ENCODE data around the gene HEG1.

HEG1 gene

GRCh38 chr3:125001557-125002413 is 54.0 kb downstream of the HEG1 start:
- Histone ChIP-seq H3K36me3 (ENCODE audit: control insufficient read depth, insufficient read depth, low read length) (peaks cover 17% of the 10 kb centered on the region), H3K4me1 (ENCODE audit: control insufficient read depth, insufficient read depth, low read length) (peaks cover 80% of the 10 kb centered on the region), H3K27ac (ENCODE audit: low read depth, low read length) (peak overlapping the region; percentile 95), H3K4me3 (ENCODE audit: low read length) (no peak overlapping the region), H3K9ac (ENCODE audit: low read length) (no peak overlapping the region), H3K27me3 (ENCODE audit: control insufficient read depth, insufficient read depth, low read length) (no peaks in the 10 kb centered on the region)

GRCh38 chr3:125000661-125001060 is 55.1 kb downstream of the HEG1 start:
- H3K27me3 ChIP-seq (ENCODE audit: control insufficient read depth, insufficient read depth, low read length): no peaks in the 10 kb centered on the region
- peaks cover 89% of the 10 kb centered on the region for H3K4me1 ChIP-seq (ENCODE audit: control insufficient read depth, insufficient read depth, low read length)
- H3K9ac ChIP-seq (ENCODE audit: low read length): no peak overlapping the region
- no peak overlapping the region for H3K4me3 ChIP-seq (ENCODE audit: low read length)
- peaks cover 13% of the 10 kb centered on the region for H3K36me3 ChIP-seq (ENCODE audit: control insufficient read depth, insufficient read depth, low read length)
- H3K27ac ChIP-seq (ENCODE audit: low read depth, low read length): peak overlapping the region; percentile 95

GRCh38 chr3:124999897-125000435 is 55.8 kb downstream of the HEG1 start:
- Histone ChIP-seq H3K27me3 (ENCODE audit: control insufficient read depth, insufficient read depth, low read length) (no peaks in the 10 kb centered on the region), H3K36me3 (ENCODE audit: control insufficient read depth, insufficient read depth, low read length) (peaks cover 13% of the 10 kb centered on the region), H3K27ac (ENCODE audit: low read depth, low read length) (peak overlapping the region; percentile 95), H3K4me3 (ENCODE audit: low read length) (no peak overlapping the region), H3K9ac (ENCODE audit: low read length) (no peak overlapping the region), H3K4me1 (ENCODE audit: control insufficient read depth, insufficient read depth, low read length) (peaks cover 89% of the 10 kb centered on the region)

GRCh38 chr3:124999317-124999716 is 56.5 kb downstream of the HEG1 start:
- Histone ChIP-seq H3K9ac (ENCODE audit: low read length) (no peak overlapping the region), H3K36me3 (ENCODE audit: control insufficient read depth, insufficient read depth, low read length) (peaks cover 13% of the 10 kb centered on the region), H3K4me1 (ENCODE audit: control insufficient read depth, insufficient read depth, low read length) (peaks cover 83% of the 10 kb centered on the region), H3K27me3 (ENCODE audit: control insufficient read depth, insufficient read depth, low read length) (no peaks in the 10 kb centered on the region), H3K27ac (ENCODE audit: low read depth, low read length) (peak overlapping the region; percentile 95), H3K4me3 (ENCODE audit: low read length) (no peak overlapping the region)

- H3K36me3 ChIP-seq (ENCODE audit: control insufficient read depth, insufficient read depth, low read length): peaks cover 8% of the 10 kb centered on the region
- no peak overlapping the region for H3K4me3 ChIP-seq (ENCODE audit: low read length)
- H3K27ac ChIP-seq (ENCODE audit: low read depth, low read length): peak overlapping the region; percentile 95
- H3K9ac ChIP-seq (ENCODE audit: low read length): no peak overlapping the region
- no peaks in the 10 kb centered on the region for H3K27me3 ChIP-seq (ENCODE audit: control insufficient read depth, insufficient read depth, low read length)
- H3K4me1 ChIP-seq (ENCODE audit: control insufficient read depth, insufficient read depth, low read length): peaks cover 73% of the 10 kb centered on the region
These were observed 57.6 kb downstream of the HEG1 start for GRCh38 chr3:124998247-124998630.

GRCh38 chr3:124997303-124998246 is 58.2 kb downstream of the HEG1 start:
- peak overlapping the region; percentile 95 for H3K27ac ChIP-seq (ENCODE audit: low read depth, low read length)
- H3K9ac ChIP-seq (ENCODE audit: low read length): no peak overlapping the region
- H3K4me1 ChIP-seq (ENCODE audit: control insufficient read depth, insufficient read depth, low read length): peaks cover 66% of the 10 kb centered on the region
- H3K4me3 ChIP-seq (ENCODE audit: low read length): no peak overlapping the region
- peaks cover 8% of the 10 kb centered on the region for H3K36me3 ChIP-seq (ENCODE audit: control insufficient read depth, insufficient read depth, low read length)
- no peaks in the 10 kb centered on the region for H3K27me3 ChIP-seq (ENCODE audit: control insufficient read depth, insufficient read depth, low read length)

GRCh38 chr3:124995460-124995994 is 60.3 kb downstream of the HEG1 start:
- no peak overlapping the region for H3K4me3 ChIP-seq (ENCODE audit: low read length)
- no peaks in the 10 kb centered on the region for H3K27me3 ChIP-seq (ENCODE audit: control insufficient read depth, insufficient read depth, low read length)
- peaks cover 48% of the 10 kb centered on the region for H3K4me1 ChIP-seq (ENCODE audit: control insufficient read depth, insufficient read depth, low read length)
- H3K36me3 ChIP-seq (ENCODE audit: control insufficient read depth, insufficient read depth, low read length): peaks cover 5% of the 10 kb centered on the region
- H3K9ac ChIP-seq (ENCODE audit: low read length): no peak overlapping the region
- H3K27ac ChIP-seq (ENCODE audit: low read depth, low read length): peak overlapping the region; percentile 95

GRCh38 chr3:124993466-124993865 is 62.3 kb downstream of the HEG1 start:
- Histone ChIP-seq H3K9ac (ENCODE audit: low read length) (no peak overlapping the region), H3K36me3 (ENCODE audit: control insufficient read depth, insufficient read depth, low read length) (peaks cover 10% of the 10 kb centered on the region), H3K27ac (ENCODE audit: low read depth, low read length) (no peak overlapping the region)

GRCh38 chr3:124992041-124992440 is 63.8 kb downstream of the HEG1 start:
- Histone ChIP-seq H3K27me3 (ENCODE audit: control insufficient read depth, insufficient read depth, low read length) (no peaks in the 10 kb centered on the region), H3K4me3 (ENCODE audit: low read length) (no peak overlapping the region), H3K36me3 (ENCODE audit: control insufficient read depth, insufficient read depth, low read length) (peaks cover 6% of the 10 kb centered on the region), H3K27ac (ENCODE audit: low read depth, low read length) (no peak overlapping the region), H3K4me1 (ENCODE audit: control insufficient read depth, insufficient read depth, low read length) (peaks cover 14% of the 10 kb centered on the region), H3K9ac (ENCODE audit: low read length) (no peak overlapping the region)

More at GRCh38 chr3:124993466-124993865, 62.3 kb downstream of the HEG1 start:
- peaks cover 28% of the 10 kb centered on the region for H3K4me1 ChIP-seq (ENCODE audit: control insufficient read depth, insufficient read depth, low read length)
- no peaks in the 10 kb centered on the region for H3K27me3 ChIP-seq (ENCODE audit: control insufficient read depth, insufficient read depth, low read length)
- H3K4me3 ChIP-seq (ENCODE audit: low read length): no peak overlapping the region

- Histone ChIP-seq H3K4me1 (ENCODE audit: control insufficient read depth, insufficient read depth, low read length) (peaks cover 11% of the 10 kb centered on the region), H3K9ac (ENCODE audit: low read length) (no peak overlapping the region), H3K27me3 (ENCODE audit: control insufficient read depth, insufficient read depth, low read length) (no peaks in the 10 kb centered on the region), H3K4me3 (ENCODE audit: low read length) (no peak overlapping the region), H3K36me3 (ENCODE audit: control insufficient read depth, insufficient read depth, low read length) (peaks cover 8% of the 10 kb centered on the region), H3K27ac (ENCODE audit: low read depth, low read length) (peak overlapping the region; percentile 3)
These were observed 69.3 kb downstream of the HEG1 start for GRCh38 chr3:124986192-124987143.

- Histone ChIP-seq H3K9ac (ENCODE audit: low read length) (no peak overlapping the region), H3K4me3 (ENCODE audit: low read length) (no peak overlapping the region), H3K27ac (ENCODE audit: low read depth, low read length) (no peak overlapping the region), H3K36me3 (ENCODE audit: control insufficient read depth, insufficient read depth, low read length) (peaks cover 8% of the 10 kb centered on the region), H3K27me3 (ENCODE audit: control insufficient read depth, insufficient read depth, low read length) (no peaks in the 10 kb centered on the region), H3K4me1 (ENCODE audit: control insufficient read depth, insufficient read depth, low read length) (peaks cover 13% of the 10 kb centered on the region)
These were observed 70.4 kb downstream of the HEG1 start for GRCh38 chr3:124985349-124985748.

Data from rectal smooth muscle tissue (tissue), 1 donor.